ENCODE data around the gene DBF4B. TPM values are rescaled to one million over a fixed set of nuclear protein-coding genes. Genes with fewer than 3 reads are reported as not detected.

DBF4B gene
- total and polyA plus RNA-seq, 2 of the 13 experiments (the other 11 are each of a cell fraction or from before 2014, with no cell fraction given), result 11.7 to 13.2 TPM

DNA sequence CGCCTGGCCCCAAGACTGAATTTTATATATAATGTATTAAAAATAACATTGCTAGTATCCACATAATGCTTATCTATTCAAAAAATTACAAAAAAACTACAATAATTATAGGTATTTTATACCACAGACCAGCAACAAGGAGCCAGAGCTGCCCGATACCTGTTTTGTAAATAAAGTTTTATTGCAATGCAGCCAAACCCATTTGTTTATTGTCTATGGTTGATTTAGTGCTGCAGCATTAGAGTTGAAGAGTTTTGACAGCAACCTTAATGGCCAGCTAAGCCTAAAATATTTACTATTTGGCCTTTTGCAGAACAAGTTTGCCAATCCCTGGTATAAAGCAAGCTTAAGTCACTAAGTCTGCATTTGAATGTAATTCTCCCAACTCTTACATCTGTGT is 46.6 kb upstream of the DBF4B start:
- intact Hi-C loops (cut with micrococcal nuclease; ENCODE audit: unreplicated experiment) (no loop called here), in situ Hi-C loops (cut with HindIII; ENCODE audit: extremely low pct_ligation_motif_present, low pct_unique_long_range_greater_than_20kb) (no loop called here)
- Histone ChIP-seq H3K9ac (ENCODE audit: insufficient read depth, low read depth, low read length) (no peak overlapping the region), H3K79me2 (ENCODE audit: insufficient read depth, low read length) (no peaks in the 10 kb centered on the region), H3K4me3 (replicated peaks in 1 of 3; ENCODE audit: insufficient read depth in 1 of 3, low read depth in 2 of 3, low read length in 3 of 3) (no peak overlapping the region), H3K36me3 (replicated peaks in 1 of 2; ENCODE audit: control insufficient read depth in 1 of 2, insufficient read depth in 2 of 2, low read length in 2 of 2) (no peaks in the 10 kb centered on the region), H3K27me3 (ENCODE audit: control insufficient read depth in 1 of 2, insufficient read depth in 2 of 2, low read length in 2 of 2) (no peaks in the 10 kb centered on the region), H3K9me3 (ENCODE audit: low read length) (no peaks in the 10 kb centered on the region), H3K27ac (ENCODE audit: extremely low read length, insufficient read depth, low read length) (no peak overlapping the region), H2AFZ (ENCODE audit: low read length) (no peak overlapping the region), H3K4me1 (ENCODE audit: insufficient read depth, low read length) (no peaks in the 10 kb centered on the region), H4K20me1 (ENCODE audit: insufficient read depth, low read length) (no peaks in the 10 kb centered on the region), H3K4me2 (ENCODE audit: low read depth, low read length) (no peak overlapping the region)
- ChIA-PET CTCF (ENCODE audit: low intra/inter-chr PET ratio, low total read pairs) (no interaction called here), POLR2A (interaction anchor here (0.5 kb wide), 1 partner anchor 8 kb away, joined by 3 read pairs; no protein-coding TSS in a partner anchor)
- DNase-seq (ENCODE audit: low spot score) (no peak), ATAC-seq (no peak), FAIRE-seq (no peak)
- BruUV-seq (replicated peaks), result no TSS peak
- 80% methylated on average over 2 of the region's 2 CpGs for WGBS (ENCODE audit: low lambda C conversion rate)
- TF ChIP-seq SYNCRIP (IDR thresholded peaks at IDR 0.05; ENCODE audit: insufficient read depth, low read depth, low read length) (no peak), CAMTA2 (CRISPR knock-in tag; IDR thresholded peaks at IDR 0.05; ENCODE audit: borderline replicate concordance) (no peak), ZNF674 (CRISPR knock-in tag; IDR thresholded peaks at IDR 0.05; ENCODE audit: low read depth) (no peak), ZNF160 (CRISPR knock-in tag; IDR thresholded peaks at IDR 0.05) (no peak), SRF (IDR thresholded peaks at IDR 0.05; ENCODE audit: low read depth, low read length) (no peak), ZNF205 (CRISPR knock-in tag; IDR thresholded peaks at IDR 0.05) (no peak), RXRA (CRISPR knock-in tag; IDR thresholded peaks at IDR 0.05) (no peak), ZNF709 (CRISPR knock-in tag; IDR thresholded peaks at IDR 0.05) (no peak), ZNF777 (CRISPR knock-in tag; IDR thresholded peaks at IDR 0.05) (no peak), EP300 (IDR thresholded peaks at IDR 0.05; ENCODE audit: low read depth in 2 of 2, low read length in 2 of 2) (no peak), EP300 (CRISPR knock-in tag; IDR thresholded peaks at IDR 0.05; ENCODE audit: borderline replicate concordance) (no peak), FOXK1 (CRISPR knock-in tag; IDR thresholded peaks at IDR 0.05; ENCODE audit: borderline replicate concordance, low read depth) (no peak), ASH2L (IDR thresholded peaks at IDR 0.05; ENCODE audit: insufficient read length, low read depth, low read length) (no peak)
- TF ChIP-seq, protein P1, sequence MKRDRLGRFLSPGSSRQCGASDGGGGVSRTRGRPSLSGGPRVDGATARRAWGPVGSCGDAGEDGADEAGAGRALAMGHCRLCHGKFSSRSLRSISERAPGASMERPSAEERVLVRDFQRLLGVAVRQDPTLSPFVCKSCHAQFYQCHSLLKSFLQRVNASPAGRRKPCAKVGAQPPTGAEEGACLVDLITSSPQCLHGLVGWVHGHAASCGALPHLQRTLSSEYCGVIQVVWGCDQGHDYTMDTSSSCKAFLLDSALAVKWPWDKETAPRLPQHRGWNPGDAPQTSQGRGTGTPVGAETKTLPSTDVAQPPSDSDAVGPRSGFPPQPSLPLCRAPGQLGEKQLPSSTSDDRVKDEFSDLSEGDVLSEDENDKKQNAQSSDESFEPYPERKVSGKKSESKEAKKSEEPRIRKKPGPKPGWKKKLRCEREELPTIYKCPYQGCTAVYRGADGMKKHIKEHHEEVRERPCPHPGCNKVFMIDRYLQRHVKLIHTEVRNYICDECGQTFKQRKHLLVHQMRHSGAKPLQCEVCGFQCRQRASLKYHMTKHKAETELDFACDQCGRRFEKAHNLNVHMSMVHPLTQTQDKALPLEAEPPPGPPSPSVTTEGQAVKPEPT (CRISPR knock-in tag; IDR thresholded peaks at IDR 0.05; ENCODE audit: low read depth), result no peak
- TF ChIP-seq, protein P2, sequence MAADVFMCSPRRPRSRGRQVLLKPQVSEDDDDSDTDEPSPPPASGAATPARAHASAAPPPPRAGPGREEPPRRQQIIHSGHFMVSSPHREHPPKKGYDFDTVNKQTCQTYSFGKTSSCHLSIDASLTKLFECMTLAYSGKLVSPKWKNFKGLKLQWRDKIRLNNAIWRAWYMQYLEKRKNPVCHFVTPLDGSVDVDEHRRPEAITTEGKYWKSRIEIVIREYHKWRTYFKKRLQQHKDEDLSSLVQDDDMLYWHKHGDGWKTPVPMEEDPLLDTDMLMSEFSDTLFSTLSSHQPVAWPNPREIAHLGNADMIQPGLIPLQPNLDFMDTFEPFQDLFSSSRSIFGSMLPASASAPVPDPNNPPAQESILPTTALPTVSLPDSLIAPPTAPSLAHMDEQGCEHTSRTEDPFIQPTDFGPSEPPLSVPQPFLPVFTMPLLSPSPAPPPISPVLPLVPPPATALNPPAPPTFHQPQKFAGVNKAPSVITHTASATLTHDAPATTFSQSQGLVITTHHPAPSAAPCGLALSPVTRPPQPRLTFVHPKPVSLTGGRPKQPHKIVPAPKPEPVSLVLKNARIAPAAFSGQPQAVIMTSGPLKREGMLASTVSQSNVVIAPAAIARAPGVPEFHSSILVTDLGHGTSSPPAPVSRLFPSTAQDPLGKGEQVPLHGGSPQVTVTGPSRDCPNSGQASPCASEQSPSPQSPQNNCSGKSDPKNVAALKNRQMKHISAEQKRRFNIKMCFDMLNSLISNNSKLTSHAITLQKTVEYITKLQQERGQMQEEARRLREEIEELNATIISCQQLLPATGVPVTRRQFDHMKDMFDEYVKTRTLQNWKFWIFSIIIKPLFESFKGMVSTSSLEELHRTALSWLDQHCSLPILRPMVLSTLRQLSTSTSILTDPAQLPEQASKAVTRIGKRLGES (CRISPR knock-in tag; IDR thresholded peaks at IDR 0.05; ENCODE audit: borderline replicate concordance), result no peak
- TF ChIP-seq, protein P3, sequence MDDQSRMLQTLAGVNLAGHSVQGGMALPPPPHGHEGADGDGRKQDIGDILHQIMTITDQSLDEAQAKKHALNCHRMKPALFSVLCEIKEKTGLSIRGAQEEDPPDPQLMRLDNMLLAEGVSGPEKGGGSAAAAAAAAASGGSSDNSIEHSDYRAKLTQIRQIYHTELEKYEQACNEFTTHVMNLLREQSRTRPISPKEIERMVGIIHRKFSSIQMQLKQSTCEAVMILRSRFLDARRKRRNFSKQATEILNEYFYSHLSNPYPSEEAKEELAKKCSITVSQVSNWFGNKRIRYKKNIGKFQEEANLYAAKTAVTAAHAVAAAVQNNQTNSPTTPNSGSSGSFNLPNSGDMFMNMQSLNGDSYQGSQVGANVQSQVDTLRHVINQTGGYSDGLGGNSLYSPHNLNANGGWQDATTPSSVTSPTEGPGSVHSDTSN (CRISPR knock-in tag; IDR thresholded peaks at IDR 0.05; ENCODE audit: borderline replicate concordance), result no peak
- TF ChIP-seq, protein P4, sequence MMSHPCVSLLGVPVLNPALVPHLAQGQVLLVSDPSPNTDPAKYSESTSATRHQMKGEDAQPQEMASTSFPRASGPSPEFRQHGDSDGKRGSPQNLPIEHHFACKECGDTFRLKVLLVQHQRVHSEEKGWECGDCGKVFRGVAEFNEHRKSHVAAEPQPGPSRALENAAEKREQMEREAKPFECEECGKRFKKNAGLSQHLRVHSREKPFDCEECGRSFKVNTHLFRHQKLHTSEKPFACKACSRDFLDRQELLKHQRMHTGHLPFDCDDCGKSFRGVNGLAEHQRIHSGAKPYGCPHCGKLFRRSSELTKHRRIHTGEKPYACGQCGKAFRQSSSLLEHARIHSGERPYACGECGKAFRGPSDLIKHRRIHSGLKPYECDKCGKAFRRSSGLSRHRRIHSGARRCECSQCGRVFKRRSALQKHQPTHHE (CRISPR knock-in tag; IDR thresholded peaks at IDR 0.05; ENCODE audit: borderline replicate concordance), result no peak

All from HepG2 (cell line).